Endothelial cell of umbilical vein (primary cell): ENCODE measurements around the gene ERG.

Experiments
- CTCF ChIP-seq, 2 donors: IDR thresholded peaks; 1 replicate in 1 of 2; 2 replicates in 1 of 2; pipeline ENCODE4 v1.5.1; 2011; ENCODE audit warnings: low read length in 2 of 2, mild to moderate bottlenecking in 2 of 2, moderate library complexity in 2 of 2, control low read depth in 1 of 2, inconsistent platforms in 1 of 2, low read depth in 1 of 2; ENCODE audit not compliant: insufficient read depth in 1 of 2; ENCODE audit errors: extremely low read depth in 1 of 2
- FOS ChIP-seq: IDR thresholded peaks from 2 replicates; pipeline ENCODE4 v1.6.1; 2011; ENCODE audit warnings: mild to moderate bottlenecking, low read length, moderate library complexity, borderline replicate concordance; ENCODE audit not compliant: insufficient read depth
- POLR2A ChIP-seq: IDR thresholded peaks from 2 replicates; pipeline ENCODE4 v1.6.1; 2012; ENCODE audit warnings: low read depth, mild to moderate bottlenecking, control low read depth, low read length

DNA sequence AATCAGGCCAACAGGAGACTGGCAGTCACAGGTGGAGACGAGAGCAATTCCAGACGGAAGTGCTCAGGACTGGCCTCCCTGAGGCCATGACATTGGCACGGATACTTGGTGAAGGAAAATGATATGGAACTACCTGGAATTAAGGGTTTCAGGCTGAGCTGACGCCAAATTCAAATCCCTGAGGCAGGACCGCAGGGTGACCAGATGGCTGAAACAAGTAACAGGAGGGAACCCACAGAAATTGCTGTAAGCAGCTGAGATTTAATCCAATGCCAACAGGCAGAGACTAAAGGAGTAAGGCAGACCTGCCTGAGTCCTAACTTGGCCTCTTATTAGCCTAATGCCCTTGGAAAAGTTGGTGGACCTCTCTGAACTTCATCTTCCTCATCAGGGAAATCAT is 76.2 kb downstream of the ERG start:
- no peak for TF ChIP-seq FOS
- no peak for TF ChIP-seq CTCF (IDR thresholded peaks at IDR 0.05; ENCODE audit: extremely low read depth in 1 of 2, insufficient read depth in 1 of 2, low read depth in 1 of 2, low read length in 2 of 2)
- TF ChIP-seq POLR2A, result no peak
